Measurements from ENCODE around the gene RASSF9. TPM values are rescaled to one million over a fixed set of nuclear protein-coding genes. Genes with fewer than 3 reads are reported as not detected.

The RASSF9 gene
- 0.39 to 1.0 TPM (median 0.88 TPM) in 5 replicates for total RNA-seq (2022; extraction: Qiagen RNA extraction; ENCODE audit: low read depth)

DNA sequence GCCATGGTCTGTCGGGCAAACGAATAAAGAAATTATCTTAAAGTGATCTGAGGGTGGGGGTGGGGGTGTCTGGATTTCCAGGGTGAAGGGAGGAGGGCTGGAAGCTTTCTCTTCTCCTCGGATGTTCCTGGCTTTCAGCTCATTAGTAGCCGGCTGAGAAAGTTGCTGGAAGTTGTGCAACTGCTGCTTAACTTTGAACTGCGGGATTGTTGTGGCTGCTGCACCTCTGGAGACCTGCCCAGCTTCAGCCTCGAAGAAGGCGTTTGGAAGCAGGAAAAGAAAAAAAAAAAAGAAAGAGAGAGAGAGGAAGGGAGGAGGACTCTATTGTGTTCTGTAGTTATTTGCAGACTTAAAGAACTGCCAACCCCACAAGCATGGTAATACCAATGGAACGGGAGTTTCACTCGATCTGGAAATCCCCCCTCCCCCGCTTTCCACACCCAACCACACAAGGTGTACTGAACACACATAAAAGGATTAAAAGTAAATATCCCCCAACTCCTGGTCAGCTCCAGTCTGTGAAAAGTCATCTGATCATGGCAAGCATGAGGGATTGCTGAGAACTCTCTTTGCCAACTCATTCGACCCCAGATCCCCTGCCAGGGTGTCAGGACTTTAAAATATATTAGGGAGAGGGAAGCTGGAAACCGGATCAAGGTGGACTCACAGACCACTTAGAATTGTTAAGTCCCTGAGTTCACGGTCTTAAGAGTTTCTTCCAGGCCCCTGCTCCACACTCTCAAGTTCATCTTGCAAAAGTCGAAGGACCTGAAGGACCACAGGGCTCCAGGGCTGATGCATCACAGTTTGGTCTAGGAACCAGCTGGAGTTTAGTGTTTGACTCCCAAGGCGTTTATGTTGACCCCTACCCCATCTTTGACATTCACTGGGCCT, at the start of gene RASSF9:
RASSF9 (minus strand) TSS at position 213 of the 894 bp plus-strand sequence; CDS start at position 5, 208 bp downstream.

DNA sequence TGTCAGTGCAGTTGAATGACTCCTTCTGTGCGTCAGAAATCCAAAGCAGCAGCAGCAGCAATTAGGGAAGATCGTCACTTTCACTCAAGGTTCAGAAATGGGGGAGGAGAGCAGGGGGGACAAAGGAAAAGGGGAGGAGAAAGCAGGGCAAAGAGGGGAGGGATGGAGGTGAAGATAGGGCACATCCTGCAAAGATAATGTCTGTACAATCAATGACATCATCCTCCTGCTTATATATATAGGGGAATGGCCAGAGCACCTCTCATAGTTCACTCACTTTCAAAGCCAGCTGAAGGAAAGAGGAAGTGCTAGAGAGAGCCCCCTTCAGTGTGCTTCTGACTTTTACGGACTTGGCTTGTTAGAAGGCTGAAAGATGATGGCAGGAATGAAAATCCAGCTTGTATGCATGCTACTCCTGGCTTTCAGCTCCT, 37.8 kb upstream of the RASSF9 start, which contains the start of gene NTS:
NTS (plus strand) TSS at position 265 of the 431 bp plus-strand sequence; CDS start at position 374, 109 bp downstream.

Other genes starting within 250 kb of the RASSF9 start
- 48.6 to 98.4 TPM (median 71.5 TPM) in 5 replicates for gene NTS, start 37.9 kb upstream of the RASSF9 start, total RNA-seq (2022; extraction: Qiagen RNA extraction; ENCODE audit: low read depth)